PFSK-1 (cell line): ENCODE data around the gene CFAP61.

Experiments used
- POLR2AphosphoS5 ChIP-seq: IDR thresholded peaks from 2 replicates; pipeline ENCODE4 v1.6.1; 2012; ENCODE audit warnings: low read depth, mild to moderate bottlenecking, control low read depth, low read length, moderate library complexity
- SIN3A ChIP-seq: IDR thresholded peaks from 2 replicates; pipeline ENCODE4 v1.6.1; 2012; ENCODE audit warnings: mild to moderate bottlenecking, low read length, moderate library complexity, borderline replicate concordance; ENCODE audit not compliant: insufficient read depth
- TAF1 ChIP-seq: IDR thresholded peaks from 2 replicates; pipeline ENCODE4 v1.6.1; 2012; ENCODE audit warnings: low read length, control low read depth, borderline replicate concordance; ENCODE audit not compliant: insufficient read depth
- TF ChIP-seq, protein P1 (sequence below), 2 experiments: IDR thresholded peaks; 2 replicates each; pipeline versions ENCODE4 v1.6.1 to v1.8.0; 2011 to 2012; ENCODE audit warnings: low read depth in 2 of 2, low read length in 2 of 2, control low read depth in 1 of 2, inconsistent platforms in 1 of 2, mild to moderate bottlenecking in 1 of 2, moderate library complexity in 1 of 2; ENCODE audit not compliant: insufficient read depth in 1 of 2

DNA sequence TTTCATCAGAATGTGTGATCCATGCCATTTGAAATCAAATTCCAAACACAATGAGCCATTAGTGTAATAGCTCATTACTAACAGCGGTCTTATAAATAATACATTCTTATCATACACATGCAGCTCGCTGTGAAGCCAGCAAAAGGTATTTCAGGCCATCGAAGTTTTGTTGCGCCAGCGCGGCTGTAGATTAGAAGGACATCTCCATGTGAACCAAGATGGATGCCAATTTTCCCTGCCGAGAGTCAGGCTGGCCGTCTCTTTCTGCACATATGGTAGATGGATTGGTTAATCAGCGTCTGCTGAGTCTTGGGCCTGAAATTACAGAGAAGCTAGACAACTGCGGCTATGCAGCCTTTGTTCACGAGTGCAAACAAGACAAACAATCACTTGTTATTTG, 44.1 kb downstream of the CFAP61 start:
- TF ChIP-seq, protein P1, sequence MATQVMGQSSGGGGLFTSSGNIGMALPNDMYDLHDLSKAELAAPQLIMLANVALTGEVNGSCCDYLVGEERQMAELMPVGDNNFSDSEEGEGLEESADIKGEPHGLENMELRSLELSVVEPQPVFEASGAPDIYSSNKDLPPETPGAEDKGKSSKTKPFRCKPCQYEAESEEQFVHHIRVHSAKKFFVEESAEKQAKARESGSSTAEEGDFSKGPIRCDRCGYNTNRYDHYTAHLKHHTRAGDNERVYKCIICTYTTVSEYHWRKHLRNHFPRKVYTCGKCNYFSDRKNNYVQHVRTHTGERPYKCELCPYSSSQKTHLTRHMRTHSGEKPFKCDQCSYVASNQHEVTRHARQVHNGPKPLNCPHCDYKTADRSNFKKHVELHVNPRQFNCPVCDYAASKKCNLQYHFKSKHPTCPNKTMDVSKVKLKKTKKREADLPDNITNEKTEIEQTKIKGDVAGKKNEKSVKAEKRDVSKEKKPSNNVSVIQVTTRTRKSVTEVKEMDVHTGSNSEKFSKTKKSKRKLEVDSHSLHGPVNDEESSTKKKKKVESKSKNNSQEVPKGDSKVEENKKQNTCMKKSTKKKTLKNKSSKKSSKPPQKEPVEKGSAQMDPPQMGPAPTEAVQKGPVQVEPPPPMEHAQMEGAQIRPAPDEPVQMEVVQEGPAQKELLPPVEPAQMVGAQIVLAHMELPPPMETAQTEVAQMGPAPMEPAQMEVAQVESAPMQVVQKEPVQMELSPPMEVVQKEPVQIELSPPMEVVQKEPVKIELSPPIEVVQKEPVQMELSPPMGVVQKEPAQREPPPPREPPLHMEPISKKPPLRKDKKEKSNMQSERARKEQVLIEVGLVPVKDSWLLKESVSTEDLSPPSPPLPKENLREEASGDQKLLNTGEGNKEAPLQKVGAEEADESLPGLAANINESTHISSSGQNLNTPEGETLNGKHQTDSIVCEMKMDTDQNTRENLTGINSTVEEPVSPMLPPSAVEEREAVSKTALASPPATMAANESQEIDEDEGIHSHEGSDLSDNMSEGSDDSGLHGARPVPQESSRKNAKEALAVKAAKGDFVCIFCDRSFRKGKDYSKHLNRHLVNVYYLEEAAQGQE (IDR thresholded peaks at IDR 0.05; ENCODE audit: insufficient read depth in 1 of 2, low read depth in 2 of 2, low read length in 2 of 2): no peak
- TF ChIP-seq TAF1 (no peak), SIN3A (no peak), POLR2AphosphoS5 (no peak)
